Left lung (tissue), 10 donors: Measurements from ENCODE around the gene PRSS50. TPM values are rescaled to one million over a fixed set of nuclear protein-coding genes. Genes with fewer than 3 reads are reported as not detected.

ENCODE experiments used
- ATAC-seq: fragments of 200-7000 bp; cut with Tn5 transposase; one replicate; pipeline ENCODE4 v1.9.1; 2020; ENCODE audit warnings: moderate library complexity
- DNase-seq, 4 donors: peaks; one replicate each; pipeline ENCODE4 v3.0.0-alpha.2; 2013 to 2020
- H3K27ac ChIP-seq, 2 donors: fragments of 200-600 bp; sonication (generic) in 1 of 2; one replicate each; pipeline versions ENCODE4 v1.5.0 to v1.8.0; 2020 to 2021
- H3K27me3 ChIP-seq, 2 donors: fragments of 200-600 bp; sonication (generic) in 1 of 2; one replicate each; pipeline versions ENCODE4 v1.5.0 to v1.8.0; 2020 to 2021
- H3K36me3 ChIP-seq, 2 donors: fragments of 200-600 bp; sonication (generic) in 1 of 2; one replicate each; pipeline versions ENCODE4 v1.5.0 to v1.8.0; 2020 to 2021
- H3K4me1 ChIP-seq, 2 donors: fragments of 200-600 bp; one replicate each; pipeline ENCODE4 v1.8.0; 2021
- H3K4me3 ChIP-seq, 2 donors: fragments of 200-600 bp; sonication (generic) in 1 of 2; one replicate each; pipeline versions ENCODE4 v1.5.0 to v1.8.0; 2020 to 2021; ENCODE audit warnings: mild to moderate bottlenecking in 1 of 2
- H3K9me3 ChIP-seq, 2 donors: fragments of 200-600 bp; sonication (generic) in 1 of 2; one replicate each; pipeline versions ENCODE4 v1.5.0 to v1.8.0; 2020 to 2021
- intact Hi-C, 2 donors: fragments of 100-400 bp; cut with DNase I; formaldehyde crosslinking; loops; one replicate each; pipeline versions ENCODE4 v1.11.2 to v1.14.2; 2022
- polyA plus RNA-seq, 6 donors: library from polyadenylated mRNA; unstranded; fragments of 120-200 nt; gene quantifications; one replicate each; pipeline ENCODE4 v1.2.1, GENCODE V29; 2013; ENCODE audit not compliant: insufficient read length in 6 of 6
- total RNA-seq, 2 donors: library from RNA; stranded (reverse); fragmentation: NEBNext Ultra II Directional; extraction: Animal tissue kit (Norgen Biotek cat#: 25700); gene quantifications; one replicate each; pipeline ENCODE4 v1.2.1, GENCODE V29; 2021
- TF ChIP-seq, protein P1 (sequence below), 2 donors: fragments of 200-600 bp; sonication (generic) in 1 of 2; IDR thresholded peaks; one replicate each; pipeline versions ENCODE4 v1.5.0 to v1.8.0; 2021; ENCODE audit warnings: antibody characterized with exemption in 2 of 2
- donor health status: DM: no; HTN: yes; CAD: no.
- donor health status: DM: no; HTN: no; CAD: no.

PRSS50 gene
- total and polyA plus RNA-seq, 8 donors, result 0.24 to 1.1 (median 0.66) TPM

DNA sequence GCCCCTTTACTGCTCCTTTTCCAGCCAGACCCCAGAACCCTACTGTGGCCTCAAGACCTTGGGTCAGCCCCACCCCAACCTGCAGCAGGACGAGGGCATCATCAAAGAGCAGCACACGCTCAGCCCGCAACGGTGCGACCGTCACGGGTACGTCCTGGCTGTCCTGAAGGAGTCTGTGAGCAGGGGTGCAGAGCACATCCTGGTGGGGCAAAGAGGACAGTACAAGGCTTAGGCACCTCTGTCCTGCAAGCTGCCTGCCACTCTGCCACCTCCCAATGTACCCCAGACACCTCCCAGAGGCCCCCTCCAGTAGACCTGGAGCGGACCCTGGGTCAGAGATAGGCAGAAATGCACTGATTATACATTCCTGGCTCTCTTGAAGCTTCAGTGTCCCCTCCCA, 32.2 kb downstream of the PRSS50 start:
- DNase-seq (no peak), ATAC-seq (no peak)
- Histone ChIP-seq H3K4me3 (no peak overlapping the region), H3K4me1 (peaks cover 0 to 6% of the 10 kb centered on the region in 2 donors), H3K27me3 (no peaks in the 10 kb centered on the region), H3K27ac (no peak overlapping the region), H3K9me3 (no peaks in the 10 kb centered on the region), H3K36me3 (peaks cover 0 to 73% of the 10 kb centered on the region in 2 donors)
- intact Hi-C loops, result no loop called here
- TF ChIP-seq, protein P1, sequence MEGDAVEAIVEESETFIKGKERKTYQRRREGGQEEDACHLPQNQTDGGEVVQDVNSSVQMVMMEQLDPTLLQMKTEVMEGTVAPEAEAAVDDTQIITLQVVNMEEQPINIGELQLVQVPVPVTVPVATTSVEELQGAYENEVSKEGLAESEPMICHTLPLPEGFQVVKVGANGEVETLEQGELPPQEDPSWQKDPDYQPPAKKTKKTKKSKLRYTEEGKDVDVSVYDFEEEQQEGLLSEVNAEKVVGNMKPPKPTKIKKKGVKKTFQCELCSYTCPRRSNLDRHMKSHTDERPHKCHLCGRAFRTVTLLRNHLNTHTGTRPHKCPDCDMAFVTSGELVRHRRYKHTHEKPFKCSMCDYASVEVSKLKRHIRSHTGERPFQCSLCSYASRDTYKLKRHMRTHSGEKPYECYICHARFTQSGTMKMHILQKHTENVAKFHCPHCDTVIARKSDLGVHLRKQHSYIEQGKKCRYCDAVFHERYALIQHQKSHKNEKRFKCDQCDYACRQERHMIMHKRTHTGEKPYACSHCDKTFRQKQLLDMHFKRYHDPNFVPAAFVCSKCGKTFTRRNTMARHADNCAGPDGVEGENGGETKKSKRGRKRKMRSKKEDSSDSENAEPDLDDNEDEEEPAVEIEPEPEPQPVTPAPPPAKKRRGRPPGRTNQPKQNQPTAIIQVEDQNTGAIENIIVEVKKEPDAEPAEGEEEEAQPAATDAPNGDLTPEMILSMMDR (IDR thresholded peaks at IDR 0.05), result no peak

DNA sequence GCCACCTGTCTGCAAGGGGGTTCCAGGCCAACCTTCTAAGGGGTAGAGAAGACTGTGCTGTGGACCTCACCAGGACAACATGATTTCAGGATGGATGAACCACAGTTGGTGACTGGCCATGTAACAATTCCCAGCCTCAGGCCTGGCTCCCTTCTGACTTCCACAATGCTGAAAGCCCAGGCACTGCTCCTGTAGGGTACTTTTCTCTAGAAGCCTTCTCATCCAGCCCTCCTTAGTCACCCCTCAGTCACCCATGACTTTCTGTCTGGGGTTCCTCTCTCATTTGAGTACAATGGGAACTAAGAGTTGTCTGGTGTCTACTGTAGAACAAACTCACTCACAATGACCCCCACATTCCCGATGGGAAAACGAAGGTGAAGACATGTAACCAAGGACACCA, 32.8 kb downstream of the PRSS50 start:
- no peak overlapping the region for H3K27ac ChIP-seq
- no peak for DNase-seq
- no peaks in the 10 kb centered on the region for H3K9me3 ChIP-seq
- no peak for ATAC-seq
- H3K36me3 ChIP-seq, result peaks cover 0 to 79% of the 10 kb centered on the region in 2 donors
- no peak overlapping the region for H3K4me3 ChIP-seq
- TF ChIP-seq, protein P1 (IDR thresholded peaks at IDR 0.05), result no peak
- intact Hi-C loops, result no loop called here
- no peaks in the 10 kb centered on the region for H3K27me3 ChIP-seq
- H3K4me1 ChIP-seq, result peaks cover 0 to under 1% of the 10 kb centered on the region in 2 donors

DNA sequence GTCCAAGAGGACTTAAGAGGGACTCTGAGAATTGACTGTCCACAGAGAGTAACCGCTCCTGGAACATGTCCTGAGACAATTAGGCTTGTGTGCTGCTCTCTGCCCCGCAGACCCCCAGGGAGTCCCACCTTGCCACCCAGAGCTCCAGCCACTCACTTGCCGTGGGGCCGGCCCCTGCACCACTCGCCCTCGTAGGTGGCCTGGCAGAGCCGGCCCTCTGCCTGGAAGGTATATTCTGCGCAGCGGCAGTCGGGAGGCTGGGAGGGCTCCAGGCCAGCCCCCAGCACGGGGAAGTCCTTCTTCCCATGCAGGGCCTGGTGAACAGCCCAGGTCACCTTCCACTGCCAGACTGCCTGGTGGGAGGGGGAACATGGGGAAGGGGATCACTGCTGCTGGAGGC, 34.7 kb downstream of the PRSS50 start:
- H3K9me3 ChIP-seq, result no peaks in the 10 kb centered on the region
- TF ChIP-seq, protein P1 (IDR thresholded peaks at IDR 0.05), result no peak
- DNase-seq (no peak), ATAC-seq (no peak)
- H3K27ac ChIP-seq, result no peak overlapping the region
- no peaks in the 10 kb centered on the region for H3K4me1 ChIP-seq
- H3K4me3 ChIP-seq, result no peak overlapping the region
- peaks cover 0 to 84% of the 10 kb centered on the region in 2 donors for H3K36me3 ChIP-seq
- no peaks in the 10 kb centered on the region for H3K27me3 ChIP-seq
- intact Hi-C loops, result no loop called here

DNA sequence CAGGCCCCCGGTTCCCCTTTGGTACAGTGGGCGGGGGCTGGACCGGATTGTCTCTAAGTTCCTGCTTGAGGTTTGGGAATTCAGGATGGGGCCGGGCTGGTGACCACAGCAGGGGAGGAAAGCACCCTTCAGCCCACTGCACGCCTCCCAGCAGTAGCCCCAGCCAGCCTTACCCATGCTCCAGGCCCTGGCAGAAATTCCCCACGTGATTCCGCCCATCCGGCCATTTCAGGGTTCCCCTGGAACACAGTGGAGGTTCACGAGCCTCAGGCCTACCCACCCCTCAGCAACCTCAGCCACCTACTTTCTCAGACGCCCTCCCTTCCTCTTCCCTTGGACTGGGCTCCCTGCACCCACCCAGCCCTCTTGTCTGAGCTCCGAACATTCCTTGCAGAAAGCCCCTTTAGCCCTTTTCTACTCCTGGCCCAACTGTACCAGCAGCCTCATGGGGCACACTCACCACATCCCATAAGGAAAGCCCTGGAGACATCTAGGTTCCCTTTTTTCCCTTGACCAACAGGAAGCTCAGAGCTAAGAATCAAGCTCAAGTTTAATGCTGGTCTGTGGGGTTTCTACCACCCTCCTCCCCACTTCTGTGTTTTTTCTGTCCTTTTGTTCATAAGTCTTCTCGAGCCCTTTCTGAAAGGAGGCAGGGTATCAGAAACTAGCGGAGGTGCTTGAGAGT, 35.7 kb downstream of the PRSS50 start:
- Histone ChIP-seq H3K27me3 (no peaks in the 10 kb centered on the region), H3K36me3 (peaks cover 0 to 74% of the 10 kb centered on the region in 2 donors), H3K4me3 (no peak overlapping the region), H3K27ac (no peak overlapping the region), H3K9me3 (no peaks in the 10 kb centered on the region), H3K4me1 (no peaks in the 10 kb centered on the region)
- ATAC-seq (no peak), DNase-seq (no peak)
- TF ChIP-seq, protein P1 (IDR thresholded peaks at IDR 0.05), result no peak
- intact Hi-C loops, result no loop called here

DNA sequence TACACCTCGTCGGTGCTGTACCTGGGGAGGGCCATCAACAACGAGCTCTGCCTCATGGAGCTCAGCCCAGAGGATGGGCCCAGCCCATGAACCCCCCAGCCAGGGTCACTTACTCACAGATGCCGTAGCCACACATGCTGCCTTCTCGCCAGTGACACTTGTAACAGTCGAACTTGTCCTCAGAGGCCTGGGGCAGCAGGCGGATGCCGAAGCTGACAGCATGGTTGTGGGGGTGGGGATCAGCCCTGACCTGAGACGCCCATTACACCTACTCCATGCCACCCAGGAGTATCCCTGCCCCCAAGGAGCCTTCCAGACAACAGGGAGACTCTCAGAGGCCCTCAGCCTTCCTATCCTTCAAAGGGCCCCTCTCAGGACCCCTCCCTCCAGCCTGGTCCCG, 36.3 kb downstream of the PRSS50 start:
- Histone ChIP-seq H3K9me3 (no peaks in the 10 kb centered on the region), H3K27ac (no peak overlapping the region), H3K4me3 (no peak overlapping the region), H3K36me3 (peaks cover 0 to 74% of the 10 kb centered on the region in 2 donors), H3K27me3 (no peaks in the 10 kb centered on the region), H3K4me1 (no peaks in the 10 kb centered on the region)
- no peak for ATAC-seq
- TF ChIP-seq, protein P1 (IDR thresholded peaks at IDR 0.05), result no peak
- intact Hi-C loops, result no loop called here
- no peak for DNase-seq
